ENCODE measurements around the gene ST7L. TPM values are rescaled to one million over a fixed set of nuclear protein-coding genes. Genes with fewer than 3 reads are reported as not detected.
A peak's percentile ranks its signal among the peaks of the same experiment; 100 is the strongest.

The ST7L gene
- total and polyA plus RNA-seq, 9 of the 15 experiments (the other 6 are each of a cell fraction or from before 2014, with no cell fraction given) = 9.0 to 32.5 (median 26.6) TPM

DNA sequence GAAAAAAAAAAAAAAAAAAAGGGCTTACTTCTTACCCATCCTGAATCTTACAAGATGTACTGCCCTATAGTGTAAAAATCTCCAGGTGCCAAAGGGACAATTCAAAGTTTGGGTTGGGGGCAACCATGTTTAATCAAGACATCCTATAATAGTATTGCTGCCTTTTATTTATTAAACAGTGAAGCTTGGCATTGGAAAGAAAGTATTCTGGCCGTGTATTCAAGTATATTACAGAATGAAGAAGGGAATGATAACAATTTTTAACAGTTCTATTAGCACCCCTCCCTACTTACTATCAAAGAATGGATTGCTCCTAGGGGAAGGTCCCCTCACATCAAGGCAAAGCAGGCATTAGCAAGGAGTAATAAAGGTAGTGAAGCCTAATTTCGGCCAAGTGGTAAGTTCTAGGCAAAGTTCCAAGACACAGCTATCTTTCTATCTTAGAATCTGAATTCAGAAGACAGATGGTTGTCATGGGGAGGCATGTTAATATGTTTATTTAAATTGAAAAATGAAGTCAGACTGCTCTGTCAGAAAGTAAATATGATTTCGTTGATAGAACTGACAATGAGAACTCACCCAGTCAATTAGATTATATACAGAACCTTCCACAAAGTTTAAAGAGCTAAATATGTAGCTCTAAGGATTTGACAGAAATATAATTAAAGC lies 24.6 kb downstream of the ST7L start:
- FAIRE-seq = peak; percentile 6
- POLR2A ChIA-PET = interaction anchor here (1.4 kb wide), 1 partner anchor 9 kb away, joined by 5 read pairs; no protein-coding TSS in a partner anchor
- 23% methylated on average over 3 of the region's 3 CpGs for WGBS (ENCODE audit: insufficient coverage, low coverage, missing lambda C conversion rate)

More for the DNA sequence above, 24.6 kb downstream of the ST7L start:
- DNase-seq (ENCODE audit: extremely low read depth in 1 of 4, low spot score in 3 of 4) (no peak), ATAC-seq (no peak)
- Histone ChIP-seq H3K27me3 (ENCODE audit: control insufficient read depth in 2 of 2, insufficient read depth in 2 of 2, low read length in 2 of 2) (no peaks in the 10 kb centered on the region), H4K20me1 (replicated peaks; ENCODE audit: control insufficient read depth, insufficient read depth, low read length) (no peaks in the 10 kb centered on the region), H3K9me3 (replicated peaks; ENCODE audit: control insufficient read depth, insufficient read depth, low read depth, low read length) (no peaks in the 10 kb centered on the region), H3K9ac (ENCODE audit: insufficient read depth in 1 of 2, low read depth in 2 of 2, low read length in 2 of 2) (no peak overlapping the region), H2AFZ (ENCODE audit: low read depth, low read length) (no peak overlapping the region), H3K36me3 (ENCODE audit: control insufficient read depth, insufficient read depth, low read length) (peaks cover 23% of the 10 kb centered on the region; the same call in 1 of the 3 replicates), H3K4me3 (no peak overlapping the region), H3K4me1 (replicated peaks in 1 of 2; ENCODE audit: control insufficient read depth in 2 of 2, insufficient read depth in 2 of 2, low read length in 2 of 2) (no peaks in the 10 kb centered on the region), H3K79me2 (ENCODE audit: control insufficient read depth, insufficient read depth, low read length) (no peaks in the 10 kb centered on the region), H3K27ac (ENCODE audit: extremely low read depth, low read depth, low read length) (no peak overlapping the region), H3K9me1 (ENCODE audit: control insufficient read depth, insufficient read depth, low read length) (no peaks in the 10 kb centered on the region), H3K4me2 (ENCODE audit: insufficient read depth, low read length) (no peak overlapping the region)
- in situ Hi-C loops (cut with MboI) = no loop called here
- no peak for TF ChIP-seq ASH1L (IDR thresholded peaks at IDR 0.05; ENCODE audit: borderline replicate concordance, low read depth, partially characterized antibody)
- TF ChIP-seq MIER1 (IDR thresholded peaks at IDR 0.05; ENCODE audit: low read depth) = no peak
- no peak for TF ChIP-seq RBFOX2 (IDR thresholded peaks at IDR 0.05; ENCODE audit: low read depth, low read length)
- TF ChIP-seq, protein P1, sequence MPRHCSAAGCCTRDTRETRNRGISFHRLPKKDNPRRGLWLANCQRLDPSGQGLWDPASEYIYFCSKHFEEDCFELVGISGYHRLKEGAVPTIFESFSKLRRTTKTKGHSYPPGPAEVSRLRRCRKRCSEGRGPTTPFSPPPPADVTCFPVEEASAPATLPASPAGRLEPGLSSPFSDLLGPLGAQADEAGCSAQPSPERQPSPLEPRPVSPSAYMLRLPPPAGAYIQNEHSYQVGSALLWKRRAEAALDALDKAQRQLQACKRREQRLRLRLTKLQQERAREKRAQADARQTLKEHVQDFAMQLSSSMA (CRISPR knock-in tag; IDR thresholded peaks at IDR 0.05) = no peak
- TF ChIP-seq, protein P2, sequence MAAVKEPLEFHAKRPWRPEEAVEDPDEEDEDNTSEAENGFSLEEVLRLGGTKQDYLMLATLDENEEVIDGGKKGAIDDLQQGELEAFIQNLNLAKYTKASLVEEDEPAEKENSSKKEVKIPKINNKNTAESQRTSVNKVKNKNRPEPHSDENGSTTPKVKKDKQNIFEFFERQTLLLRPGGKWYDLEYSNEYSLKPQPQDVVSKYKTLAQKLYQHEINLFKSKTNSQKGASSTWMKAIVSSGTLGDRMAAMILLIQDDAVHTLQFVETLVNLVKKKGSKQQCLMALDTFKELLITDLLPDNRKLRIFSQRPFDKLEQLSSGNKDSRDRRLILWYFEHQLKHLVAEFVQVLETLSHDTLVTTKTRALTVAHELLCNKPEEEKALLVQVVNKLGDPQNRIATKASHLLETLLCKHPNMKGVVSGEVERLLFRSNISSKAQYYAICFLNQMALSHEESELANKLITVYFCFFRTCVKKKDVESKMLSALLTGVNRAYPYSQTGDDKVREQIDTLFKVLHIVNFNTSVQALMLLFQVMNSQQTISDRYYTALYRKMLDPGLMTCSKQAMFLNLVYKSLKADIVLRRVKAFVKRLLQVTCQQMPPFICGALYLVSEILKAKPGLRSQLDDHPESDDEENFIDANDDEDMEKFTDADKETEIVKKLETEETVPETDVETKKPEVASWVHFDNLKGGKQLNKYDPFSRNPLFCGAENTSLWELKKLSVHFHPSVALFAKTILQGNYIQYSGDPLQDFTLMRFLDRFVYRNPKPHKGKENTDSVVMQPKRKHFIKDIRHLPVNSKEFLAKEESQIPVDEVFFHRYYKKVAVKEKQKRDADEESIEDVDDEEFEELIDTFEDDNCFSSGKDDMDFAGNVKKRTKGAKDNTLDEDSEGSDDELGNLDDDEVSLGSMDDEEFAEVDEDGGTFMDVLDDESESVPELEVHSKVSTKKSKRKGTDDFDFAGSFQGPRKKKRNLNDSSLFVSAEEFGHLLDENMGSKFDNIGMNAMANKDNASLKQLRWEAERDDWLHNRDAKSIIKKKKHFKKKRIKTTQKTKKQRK (IDR thresholded peaks at IDR 0.05; ENCODE audit: borderline replicate concordance, low read depth, low read length) = no peak
- TF ChIP-seq ZNF75A (CRISPR knock-in tag; IDR thresholded peaks at IDR 0.05) = no peak
- 0 out of 4 replicates have a peak, but pooled peaks of 1 of the 2 experiments have one; percentile 41 for TF ChIP-seq NONO (IDR thresholded peaks at IDR 0.05; ENCODE audit: low read depth in 2 of 2, low read length in 1 of 2)
- TF ChIP-seq ZBTB7A (IDR thresholded peaks at IDR 0.05; ENCODE audit: borderline replicate concordance, control insufficient read depth, low read depth, low read length) = no peak
- peak; percentile 83 for TF ChIP-seq ATF7 (IDR thresholded peaks at IDR 0.05)
- TF ChIP-seq FOXK2 (conservative IDR thresholded peaks at IDR 0.05 in 1 of 2, IDR thresholded peaks at IDR 0.05 in 1 of 2; ENCODE audit: low read depth in 2 of 2) = peak in 1 of 2 experiments; percentile 67; a peak in 2 of 4 replicates
- TF ChIP-seq, protein P3, sequence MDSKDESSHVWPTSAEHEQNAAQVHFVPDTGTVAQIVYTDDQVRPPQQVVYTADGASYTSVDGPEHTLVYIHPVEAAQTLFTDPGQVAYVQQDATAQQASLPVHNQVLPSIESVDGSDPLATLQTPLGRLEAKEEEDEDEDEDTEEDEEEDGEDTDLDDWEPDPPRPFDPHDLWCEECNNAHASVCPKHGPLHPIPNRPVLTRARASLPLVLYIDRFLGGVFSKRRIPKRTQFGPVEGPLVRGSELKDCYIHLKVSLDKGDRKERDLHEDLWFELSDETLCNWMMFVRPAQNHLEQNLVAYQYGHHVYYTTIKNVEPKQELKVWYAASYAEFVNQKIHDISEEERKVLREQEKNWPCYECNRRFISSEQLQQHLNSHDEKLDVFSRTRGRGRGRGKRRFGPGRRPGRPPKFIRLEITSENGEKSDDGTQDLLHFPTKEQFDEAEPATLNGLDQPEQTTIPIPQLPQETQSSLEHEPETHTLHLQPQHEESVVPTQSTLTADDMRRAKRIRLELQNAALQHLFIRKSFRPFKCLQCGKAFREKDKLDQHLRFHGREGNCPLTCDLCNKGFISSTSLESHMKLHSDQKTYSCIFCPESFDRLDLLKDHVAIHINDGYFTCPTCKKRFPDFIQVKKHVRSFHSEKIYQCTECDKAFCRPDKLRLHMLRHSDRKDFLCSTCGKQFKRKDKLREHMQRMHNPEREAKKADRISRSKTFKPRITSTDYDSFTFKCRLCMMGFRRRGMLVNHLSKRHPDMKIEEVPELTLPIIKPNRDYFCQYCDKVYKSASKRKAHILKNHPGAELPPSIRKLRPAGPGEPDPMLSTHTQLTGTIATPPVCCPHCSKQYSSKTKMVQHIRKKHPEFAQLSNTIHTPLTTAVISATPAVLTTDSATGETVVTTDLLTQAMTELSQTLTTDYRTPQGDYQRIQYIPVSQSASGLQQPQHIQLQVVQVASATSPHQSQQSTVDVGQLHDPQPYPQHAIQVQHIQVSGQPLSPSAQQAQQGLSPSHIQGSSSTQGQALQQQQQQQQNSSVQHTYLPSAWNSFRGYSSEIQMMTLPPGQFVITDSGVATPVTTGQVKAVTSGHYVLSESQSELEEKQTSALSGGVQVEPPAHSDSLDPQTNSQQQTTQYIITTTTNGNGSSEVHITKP (IDR thresholded peaks at IDR 0.05; ENCODE audit: partially characterized antibody) = peak; percentile 98
- TF ChIP-seq SMAD3 (CRISPR knock-in tag; conservative IDR thresholded peaks at IDR 0.05) = no peak
- no peak for TF ChIP-seq HDGF (IDR thresholded peaks at IDR 0.05)
- peak; percentile 6 for TF ChIP-seq MEIS2 (IDR thresholded peaks at IDR 0.05; ENCODE audit: partially characterized antibody)
- TF ChIP-seq NFIC (IDR thresholded peaks at IDR 0.05) = 0 out of 2 replicates have a peak, but pooled peaks have one; percentile 7
- CTCF ChIA-PET (ENCODE audit: low intra/inter-chr PET ratio) = no interaction called here
- intact Hi-C loops (cut with micrococcal nuclease) = no loop called here
- BruUV-seq (replicated peaks) = no TSS peak

All from K562 (cell line).